ENCODE data around the gene C3orf20. TPM values are rescaled to one million over a fixed set of nuclear protein-coding genes. Genes with fewer than 3 reads are reported as not detected.

The C3orf20 gene
- total and polyA plus RNA-seq, 9 of the 15 experiments (the other 6 are each of a cell fraction or from before 2014, with no cell fraction given), result 0.04 TPM; not detected in 8

- H3K4me1 ChIP-seq (replicated peaks in 1 of 2; ENCODE audit: control insufficient read depth in 2 of 2, insufficient read depth in 2 of 2, low read length in 2 of 2), result no peaks in the 10 kb centered on the region; a peak in 1 of 5 replicates
- POLR2A ChIA-PET, result interaction anchor here (0.6 to 1.5 kb wide), 2 partner anchors 70 to 125 kb away, joined by 3 to 4 read pairs; no protein-coding TSS in a partner anchor
Measured at GRCh38 chr3:14796403-14797077, 121.6 kb downstream of the C3orf20 start.

GRCh38 chr3:14797731-14798130 lies 122.8 kb downstream of the C3orf20 start:
- H3K4me1 ChIP-seq (replicated peaks in 1 of 2; ENCODE audit: control insufficient read depth in 2 of 2, insufficient read depth in 2 of 2, low read length in 2 of 2), result no peaks in the 10 kb centered on the region
- POLR2A ChIA-PET, result interaction anchor here (1.5 kb wide), 1 partner anchor 10 kb away, joined by 4 read pairs; no protein-coding TSS in a partner anchor
- H3K27me3 ChIP-seq (ENCODE audit: control insufficient read depth in 2 of 2, insufficient read depth in 2 of 2, low read length in 2 of 2), result peaks cover 33 to 80% of the 10 kb centered on the region in 2 experiments; a peak in 4 of 5 replicates
- no peak overlapping the region for H2AFZ ChIP-seq (ENCODE audit: low read depth, low read length)
- no peak overlapping the region for H3K4me3 ChIP-seq
- no peak for FAIRE-seq
- in situ Hi-C loops (cut with MboI) (loop anchor here (5.0 kb wide), 1 partner anchor 125 kb away; no protein-coding TSS in a partner anchor), intact Hi-C loops (cut with micrococcal nuclease) (no loop called here)
- H3K9me3 ChIP-seq (replicated peaks; ENCODE audit: control insufficient read depth, insufficient read depth, low read depth, low read length), result no peaks in the 10 kb centered on the region
- WGBS (ENCODE audit: insufficient coverage, low coverage, missing lambda C conversion rate), result 0% methylated on average over 4 of the region's 4 CpGs
- CTCF ChIA-PET (ENCODE audit: low intra/inter-chr PET ratio), result no interaction called here
- H3K9ac ChIP-seq (ENCODE audit: insufficient read depth in 1 of 2, low read depth in 2 of 2, low read length in 2 of 2), result no peak overlapping the region
- H3K27ac ChIP-seq (ENCODE audit: extremely low read depth, low read depth, low read length), result no peak overlapping the region
- no peaks in the 10 kb centered on the region for H3K9me1 ChIP-seq (ENCODE audit: control insufficient read depth, insufficient read depth, low read length)
- H3K36me3 ChIP-seq (ENCODE audit: control insufficient read depth, insufficient read depth, low read length), result no peaks in the 10 kb centered on the region
- BruUV-seq (replicated peaks), result no TSS peak
- H4K20me1 ChIP-seq (replicated peaks; ENCODE audit: control insufficient read depth, insufficient read depth, low read length), result no peaks in the 10 kb centered on the region
- ATAC-seq, result no peak
- H3K79me2 ChIP-seq (ENCODE audit: control insufficient read depth, insufficient read depth, low read length), result no peaks in the 10 kb centered on the region
- no peak overlapping the region for H3K4me2 ChIP-seq (ENCODE audit: insufficient read depth, low read length)
- DNase-seq (ENCODE audit: extremely low read depth in 1 of 4, low spot score in 3 of 4), result no peak
- TF ChIP-seq ZNF699 (CRISPR knock-in tag; IDR thresholded peaks at IDR 0.05; ENCODE audit: insufficient replicate concordance) (no peak), ZNF444 (CRISPR knock-in tag; IDR thresholded peaks at IDR 0.05) (no peak), YBX1 (IDR thresholded peaks at IDR 0.05) (no peak), FOS (IDR thresholded peaks at IDR 0.05; ENCODE audit: extremely low read depth, insufficient read length) (no peak), ARHGAP35 (IDR thresholded peaks at IDR 0.05; ENCODE audit: partially characterized antibody) (no peak), MCM3 (IDR thresholded peaks at IDR 0.05) (no peak), RBM39 (optimal IDR thresholded peaks at IDR 0.05; ENCODE audit: low read depth, low read length) (no peak), NFYB (IDR thresholded peaks at IDR 0.05; ENCODE audit: extremely low read depth, insufficient read length) (no peak), ZBTB34 (CRISPR knock-in tag; IDR thresholded peaks at IDR 0.05) (no peak), DMBX1 (CRISPR knock-in tag; IDR thresholded peaks at IDR 0.05; ENCODE audit: borderline replicate concordance) (no peak), ARNT (IDR thresholded peaks at IDR 0.05) (no peak), ADNP (tag; IDR thresholded peaks at IDR 0.05) (no peak), TCF3 (CRISPR knock-in tag; IDR thresholded peaks at IDR 0.05) (no peak), NFATC3 (IDR thresholded peaks at IDR 0.05) (no peak), SMARCA5 (IDR thresholded peaks at IDR 0.05) (no peak), ZNF3 (CRISPR knock-in tag; IDR thresholded peaks at IDR 0.05) (no peak)

More at GRCh38 chr3:14796403-14797077, 121.6 kb downstream of the C3orf20 start:
- no peak overlapping the region for H3K27ac ChIP-seq (ENCODE audit: extremely low read depth, low read depth, low read length)
- H3K27me3 ChIP-seq (ENCODE audit: control insufficient read depth in 2 of 2, insufficient read depth in 2 of 2, low read length in 2 of 2), result peaks cover 24 to 76% of the 10 kb centered on the region in 2 experiments; a peak in 4 of 5 replicates
- BruUV-seq (replicated peaks), result no TSS peak
- no peaks in the 10 kb centered on the region for H3K79me2 ChIP-seq (ENCODE audit: control insufficient read depth, insufficient read depth, low read length)
- no peaks in the 10 kb centered on the region for H3K9me1 ChIP-seq (ENCODE audit: control insufficient read depth, insufficient read depth, low read length)
- no peak for DNase-seq (ENCODE audit: extremely low read depth in 1 of 4, low spot score in 3 of 4)
- no peak overlapping the region for H2AFZ ChIP-seq (ENCODE audit: low read depth, low read length)
- no peaks in the 10 kb centered on the region for H3K9me3 ChIP-seq (replicated peaks; ENCODE audit: control insufficient read depth, insufficient read depth, low read depth, low read length)
- H3K9ac ChIP-seq (ENCODE audit: insufficient read depth in 1 of 2, low read depth in 2 of 2, low read length in 2 of 2), result 0 out of 4 replicates have a peak overlapping the region, but pooled peaks of 1 of the 2 experiments have one; percentile 6
- FAIRE-seq, result no peak
- H3K36me3 ChIP-seq (ENCODE audit: control insufficient read depth, insufficient read depth, low read length), result no peaks in the 10 kb centered on the region
- H4K20me1 ChIP-seq (replicated peaks; ENCODE audit: control insufficient read depth, insufficient read depth, low read length), result peaks cover 1% of the 10 kb centered on the region; the same call in 1 of the 2 replicates
- intact Hi-C loops (cut with micrococcal nuclease), result no loop called here
- in situ Hi-C loops (cut with MboI), result loop anchor here (5.0 kb wide), 1 partner anchor 126 kb away; no protein-coding TSS in a partner anchor
- no peak overlapping the region for H3K4me2 ChIP-seq (ENCODE audit: insufficient read depth, low read length)
- WGBS (ENCODE audit: insufficient coverage, low coverage, missing lambda C conversion rate), result under 1% methylated on average over 13 of the region's 14 CpGs
- ATAC-seq, result no peak
- CTCF ChIA-PET (ENCODE audit: low intra/inter-chr PET ratio), result no interaction called here
- no peak overlapping the region for H3K4me3 ChIP-seq
- TF ChIP-seq ZNF232 (CRISPR knock-in tag; IDR thresholded peaks at IDR 0.05), result no peak
- 0 out of 2 replicates have a peak, but pooled peaks have one; percentile 1 for TF ChIP-seq ZBTB17 (CRISPR knock-in tag; IDR thresholded peaks at IDR 0.05)
- TF ChIP-seq RCOR1 (IDR thresholded peaks at IDR 0.05; ENCODE audit: borderline replicate concordance in 1 of 2, low read depth in 2 of 2, low read length in 2 of 2), result no peak
